ENCODE measurements around the gene TCF7L2.

The TCF7L2 gene

GRCh38 chr10:113068178-113068890 is 118.3 kb downstream of the TCF7L2 start:
- no peak for DNase-seq

GRCh38 chr10:113069595-113069994 is 119.5 kb downstream of the TCF7L2 start:
- no peak for DNase-seq

- no peak for DNase-seq
Measured at GRCh38 chr10:113071446-113071845, 121.4 kb downstream of the TCF7L2 start.

- no peak for DNase-seq
Measured at GRCh38 chr10:113073549-113074189, 123.6 kb downstream of the TCF7L2 start.

GRCh38 chr10:113076949-113077348 is 126.9 kb downstream of the TCF7L2 start:
- no peak for DNase-seq

GRCh38 chr10:113078282-113078907 is 128.3 kb downstream of the TCF7L2 start:
- DNase-seq: no peak

GRCh38 chr10:113080061-113080924 is 130.2 kb downstream of the TCF7L2 start:
- DNase-seq: no peak

- no peak for DNase-seq
Measured at GRCh38 chr10:113080925-113081229, 130.8 kb downstream of the TCF7L2 start.

GRCh38 chr10:113084031-113084430 is 134.0 kb downstream of the TCF7L2 start:
- DNase-seq: no peak

GRCh38 chr10:113085776-113086175 is 135.7 kb downstream of the TCF7L2 start:
- no peak for DNase-seq

- DNase-seq: no peak
Measured at GRCh38 chr10:113086282-113086681, 136.2 kb downstream of the TCF7L2 start.

- no peak for DNase-seq
Measured at GRCh38 chr10:113087165-113088029, 137.3 kb downstream of the TCF7L2 start.

- DNase-seq: no peak
Measured at GRCh38 chr10:113088194-113088593, 138.1 kb downstream of the TCF7L2 start.

- DNase-seq: no peak
Measured at GRCh38 chr10:113089551-113089950, 139.5 kb downstream of the TCF7L2 start.

- no peak for DNase-seq
Measured at GRCh38 chr10:113091920-113092319, 141.9 kb downstream of the TCF7L2 start.

- no peak for DNase-seq
Measured at GRCh38 chr10:113093188-113094113, 143.4 kb downstream of the TCF7L2 start.

- DNase-seq: no peak
Measured at GRCh38 chr10:113094114-113094486, 144.1 kb downstream of the TCF7L2 start.

GRCh38 chr10:113095419-113096127 is 145.5 kb downstream of the TCF7L2 start:
- DNase-seq: no peak

GRCh38 chr10:113096128-113096996 is 146.3 kb downstream of the TCF7L2 start:
- DNase-seq: peak; percentile 5 to 11

Data from hippocampal formation (tissue), 2 donors.